ENCODE data around the gene EME2.

Gene EME2

GRCh38 chr16:1772362-1772907 lies at the start of gene EME2:
TSS of gene EME2 (plus strand) at chr16:1772810. CDS start at chr16:1773228, 418 bp downstream.
- H3K27ac ChIP-seq, result peak within 1 kb of the TSS; percentile 88
- no peak for TF ChIP-seq CTCF (conservative IDR thresholded peaks at IDR 0.05)

- no peak overlapping the region for H3K27ac ChIP-seq
- TF ChIP-seq CTCF (conservative IDR thresholded peaks at IDR 0.05), result peak; percentile 76
Observed at GRCh38 chr16:1723450-1724147, 49.0 kb upstream of the EME2 start.

GRCh38 chr16:1724491-1724890 lies 48.1 kb upstream of the EME2 start:
- no peak overlapping the region for H3K27ac ChIP-seq

GRCh38 chr16:1726661-1727502 lies 45.7 kb upstream of the EME2 start:
- H3K27ac ChIP-seq, result no peak overlapping the region
- TF ChIP-seq CTCF (conservative IDR thresholded peaks at IDR 0.05), result no peak

More at GRCh38 chr16:1724491-1724890, 48.1 kb upstream of the EME2 start:
- no peak for TF ChIP-seq CTCF (conservative IDR thresholded peaks at IDR 0.05)

- H3K27ac ChIP-seq, result no peak overlapping the region
- TF ChIP-seq CTCF (conservative IDR thresholded peaks at IDR 0.05), result no peak
Observed at GRCh38 chr16:1727651-1728624, 44.7 kb upstream of the EME2 start.

GRCh38 chr16:1729026-1729425 lies 43.6 kb upstream of the EME2 start:
- TF ChIP-seq CTCF (conservative IDR thresholded peaks at IDR 0.05), result no peak
- no peak overlapping the region for H3K27ac ChIP-seq
